Measurements from ENCODE around the gene TARM1.
"Not testable (repeated sequence)": the region's sequence is repeated elsewhere in the genome, so short reads cannot be mapped to it uniquely, and the experiment has no call there.

TARM1 gene

GRCh38 chr19:54099903-54100255 is 18.7 kb upstream of the TARM1 start:
- DNase-seq: not testable (repeated sequence)

- no peak for DNase-seq
Measured at GRCh38 chr19:54099190-54099902, 18.2 kb upstream of the TARM1 start.

- peak in 1 of 56 donors; percentile 3 for DNase-seq
Measured at GRCh38 chr19:54096617-54097106, 15.5 kb upstream of the TARM1 start.

GRCh38 chr19:54095859-54096616 is 14.9 kb upstream of the TARM1 start:
- peak in 4 of 56 donors; percentile 2 to 39 (median 16) for DNase-seq

GRCh38 chr19:54095136-54095858 is 14.1 kb upstream of the TARM1 start:
- DNase-seq: no peak

GRCh38 chr19:54094426-54095000 is 13.3 kb upstream of the TARM1 start:
- no peak for DNase-seq

- no peak for DNase-seq
Measured at GRCh38 chr19:54084410-54084809, 3.2 kb upstream of the TARM1 start.

GRCh38 chr19:54077334-54077733 is 3.8 kb downstream of the TARM1 start:
- DNase-seq: no peak

- no peak for DNase-seq
Measured at GRCh38 chr19:54074851-54075250, 6.3 kb downstream of the TARM1 start.

GRCh38 chr19:54073829-54074228 is 7.3 kb downstream of the TARM1 start:
- DNase-seq: no peak

- DNase-seq: no peak
Measured at GRCh38 chr19:54069470-54069869, 11.7 kb downstream of the TARM1 start.

- no peak for DNase-seq
Measured at GRCh38 chr19:54063350-54064116, 17.6 kb downstream of the TARM1 start, which contains the start of gene VSTM1. Gene VSTM1 (minus strand): TSS chr19:54063897. CDS start chr19:54063777, 120 bp downstream.

- no peak for DNase-seq
Measured at GRCh38 chr19:54062643-54063042, 18.5 kb downstream of the TARM1 start.

GRCh38 chr19:54047616-54048015 is 33.5 kb downstream of the TARM1 start:
- no peak for DNase-seq

- DNase-seq: no peak
Measured at GRCh38 chr19:54045771-54046170, 35.4 kb downstream of the TARM1 start.

- no peak for DNase-seq
Measured at GRCh38 chr19:54042989-54043388, 38.2 kb downstream of the TARM1 start.

- DNase-seq: no peak
Measured at GRCh38 chr19:54041969-54042606, 39.1 kb downstream of the TARM1 start.

- no peak for DNase-seq
Measured at GRCh38 chr19:54040003-54040402, 41.2 kb downstream of the TARM1 start.

- DNase-seq: peak in 2 of 56 donors; percentile 4 to 9
Measured at GRCh38 chr19:54036542-54036941, 44.6 kb downstream of the TARM1 start.
